Bone marrow (tissue), 2 donors: Measurements from ENCODE around the gene RFWD3.
"Not testable (repeated sequence)": the region's sequence is repeated elsewhere in the genome, so short reads cannot be mapped to it uniquely, and the experiment has no call there.

Experiments used
- DNase-seq, 2 donors: peaks; one replicate each; lab custom pipeline; 2025; lab: John Stamatoyannopoulos, UW

RFWD3 gene

DNA sequence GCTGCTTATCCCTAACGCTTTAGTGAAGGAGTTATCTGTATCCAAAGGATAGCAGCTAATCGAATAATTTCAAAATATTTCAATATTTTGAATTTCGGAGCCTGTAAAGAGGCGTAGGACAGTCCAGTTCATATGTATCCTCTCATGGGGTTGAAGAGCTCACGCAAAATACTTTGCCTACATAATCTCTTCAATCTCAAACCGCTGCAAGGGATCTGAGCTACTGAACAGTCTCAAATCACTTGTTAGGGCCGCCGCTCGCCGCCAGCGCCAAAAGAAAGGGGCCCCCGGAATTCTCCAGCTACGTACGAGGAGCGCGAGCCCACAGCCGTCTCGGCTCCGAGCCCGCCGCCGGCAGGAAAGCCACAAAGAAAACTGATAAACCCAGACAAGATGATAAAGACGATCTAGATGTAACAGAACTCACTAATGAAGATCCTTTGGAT, 601 bp upstream of the RFWD3 start:
- peak in 1 of 2 donors; percentile 34 for DNase-seq

DNA sequence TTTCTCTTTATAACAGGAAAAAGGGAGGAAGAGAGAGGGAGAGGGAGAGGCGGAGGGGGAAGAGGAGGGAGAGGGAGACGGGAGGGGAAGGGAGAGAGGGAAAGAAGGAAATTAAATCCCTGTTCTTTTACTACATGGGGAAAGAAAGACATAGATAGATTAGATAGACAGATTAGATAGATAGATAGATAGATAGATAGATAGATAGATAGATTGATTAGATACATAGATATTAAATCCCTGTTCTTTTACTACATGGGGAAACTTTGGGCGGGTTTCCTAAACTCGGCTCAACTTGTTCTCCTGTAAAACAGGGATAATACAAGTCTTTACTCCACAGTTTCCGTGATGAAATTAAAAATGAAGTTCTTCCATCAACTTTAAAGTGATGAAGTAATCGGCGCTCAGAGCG, 661 bp downstream of the RFWD3 start:
- DNase-seq: no peak

DNA sequence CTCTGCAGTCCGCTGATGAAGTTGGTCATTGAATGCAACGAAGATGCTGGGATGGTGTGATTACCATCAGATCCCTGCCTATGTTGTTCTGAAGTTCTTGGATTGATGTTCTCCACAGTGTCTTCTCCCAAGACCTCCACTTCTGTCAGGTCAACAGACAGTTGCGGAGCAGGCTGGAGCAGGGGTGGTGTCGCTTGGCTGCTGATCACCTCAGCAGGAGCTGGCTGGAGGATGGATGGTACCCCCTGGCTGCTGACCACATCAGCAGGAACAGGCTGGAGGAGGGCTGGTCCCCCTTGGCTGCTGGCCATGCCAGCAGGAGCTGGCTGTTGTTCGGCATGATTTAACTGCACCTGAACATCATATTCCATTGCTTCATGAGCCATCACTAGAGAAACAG, 5.6 kb downstream of the RFWD3 start:
- no peak for DNase-seq

DNA sequence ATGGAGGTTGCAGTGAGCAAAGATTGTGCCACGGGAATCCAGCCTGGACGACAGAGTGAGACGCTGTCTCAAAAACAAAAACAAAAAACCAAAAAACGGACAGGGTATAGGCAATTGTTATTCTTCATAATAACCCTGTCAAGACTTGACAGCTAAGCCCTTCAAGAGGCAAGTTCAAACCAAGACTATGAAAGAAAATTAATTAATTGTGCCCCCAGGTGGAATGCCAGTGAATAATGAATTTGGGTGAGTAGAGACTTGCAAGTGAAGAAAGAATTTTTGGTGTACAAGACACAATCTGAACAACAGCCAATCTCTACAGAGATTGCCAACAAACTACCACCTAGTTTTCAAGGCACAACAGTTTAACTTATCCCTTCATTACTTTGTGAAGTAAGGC, 6.3 kb downstream of the RFWD3 start:
- DNase-seq: no peak

DNA sequence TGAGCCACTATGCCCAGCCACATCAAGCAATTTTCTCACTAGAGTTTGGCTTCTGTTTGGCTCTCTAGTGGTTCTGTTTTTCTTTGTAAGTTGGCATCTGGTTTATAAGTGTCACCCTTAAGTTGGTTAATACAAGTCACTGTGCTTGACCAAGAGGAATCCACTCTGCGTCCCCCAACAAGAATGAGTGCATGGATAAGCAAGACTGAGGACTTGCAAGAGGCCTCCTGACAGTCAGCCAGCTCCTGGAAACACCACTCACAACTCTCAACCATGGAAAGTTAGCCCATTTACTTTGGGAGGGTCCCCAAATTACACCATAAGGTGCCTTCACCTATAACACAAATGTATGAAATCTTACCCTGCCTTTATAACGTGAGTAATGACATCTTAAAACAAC, 7.6 kb downstream of the RFWD3 start:
- no peak for DNase-seq

DNA sequence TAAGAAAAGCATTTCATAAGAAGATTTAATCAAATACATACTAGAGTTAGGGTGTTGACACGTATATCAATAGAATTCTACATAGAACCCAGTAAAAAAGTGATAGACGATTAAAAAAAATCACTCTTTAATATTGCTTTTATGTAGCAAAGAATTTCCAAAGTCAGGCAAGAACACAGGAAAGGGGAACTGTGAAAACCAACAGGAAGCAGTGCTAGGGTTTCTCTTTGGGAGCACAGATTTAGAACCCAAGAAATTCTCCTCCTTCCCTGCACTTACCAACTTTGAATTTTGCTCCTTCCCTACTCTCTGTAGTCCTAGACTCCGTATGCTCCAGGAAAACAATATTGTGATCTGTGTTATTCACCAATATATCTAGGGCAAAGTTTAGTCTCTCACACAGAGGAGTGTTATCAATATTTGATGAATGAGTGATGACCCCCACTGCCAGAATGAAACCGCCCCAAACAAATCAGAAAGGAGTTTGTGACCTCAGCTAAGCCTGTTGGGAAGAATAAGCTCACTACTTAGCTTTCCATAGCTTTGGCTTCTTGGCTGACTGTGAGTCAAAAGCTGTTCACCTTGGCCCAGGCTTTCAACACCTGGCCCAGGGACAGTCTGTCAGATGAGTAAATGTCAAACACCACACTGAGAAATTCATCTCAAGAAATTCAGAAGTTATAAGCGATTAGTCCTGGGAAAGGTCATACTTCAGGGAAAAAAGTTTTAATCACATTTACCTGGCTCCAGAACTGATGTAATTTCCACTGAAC, 8.6 kb downstream of the RFWD3 start:
- DNase-seq: no peak

DNA sequence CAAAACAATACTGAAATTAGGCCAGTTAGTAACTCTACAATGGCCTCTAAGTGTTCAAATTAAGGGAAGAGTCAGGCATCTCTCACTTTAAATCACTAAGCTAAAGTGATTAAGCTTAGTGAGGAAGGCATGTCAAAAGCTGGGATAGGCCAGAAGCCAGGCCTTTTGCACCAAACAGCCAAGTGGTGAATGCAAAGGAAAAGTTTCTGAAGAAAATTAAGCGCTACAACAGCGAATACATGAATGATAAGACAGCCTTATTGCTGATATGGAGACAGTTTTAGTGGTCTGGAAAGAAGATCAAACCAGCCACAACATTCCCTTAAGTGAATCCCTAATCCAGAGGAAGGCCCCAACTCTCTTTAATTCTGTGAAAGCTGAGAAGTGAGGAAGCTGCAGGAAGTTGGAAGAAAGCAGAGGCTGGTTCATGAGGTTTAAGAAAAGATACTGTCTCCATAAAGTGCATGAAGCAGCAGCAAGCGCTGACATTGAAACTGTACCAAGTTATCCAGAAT, 12.1 kb downstream of the RFWD3 start:
- DNase-seq: no peak

DNA sequence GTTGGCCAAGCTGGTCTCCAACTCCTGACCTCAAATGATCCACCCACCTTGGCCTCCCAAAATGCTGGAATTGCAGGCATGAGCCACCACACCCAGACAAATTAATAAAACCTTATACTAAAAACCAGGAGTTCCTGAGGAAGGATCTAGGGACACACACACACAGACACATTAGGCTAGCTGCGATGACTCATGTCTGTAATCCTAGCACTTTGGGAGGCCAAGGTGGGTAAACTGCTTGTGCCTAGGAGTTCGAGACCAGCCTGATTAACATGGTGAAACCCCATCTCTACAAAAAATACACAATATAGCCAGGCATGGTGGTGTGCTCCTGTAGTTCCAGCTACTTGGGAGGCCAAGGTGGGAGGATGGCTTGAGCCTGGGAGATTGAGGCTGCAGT, 13.8 kb downstream of the RFWD3 start:
- not testable (repeated sequence) for DNase-seq

DNA sequence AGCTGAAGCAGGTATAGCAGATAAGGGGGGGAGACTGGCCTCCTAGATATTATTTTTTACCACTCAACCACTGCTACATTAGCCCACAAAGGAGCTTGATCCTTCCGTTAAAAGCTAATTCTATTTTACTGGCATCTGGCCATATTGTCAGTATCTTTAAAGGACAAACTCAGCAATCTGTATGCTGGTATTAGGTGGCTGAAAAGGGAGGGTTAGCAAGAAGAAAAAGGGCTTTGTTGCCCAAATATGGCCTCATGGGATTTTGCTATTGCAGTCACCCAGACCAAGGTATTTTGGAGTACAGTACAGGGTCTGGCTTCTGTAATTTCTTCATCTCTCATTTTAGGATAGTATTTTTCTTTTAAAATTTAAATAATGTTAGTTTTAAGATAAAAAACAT, 14.4 kb downstream of the RFWD3 start:
- no peak for DNase-seq

DNA sequence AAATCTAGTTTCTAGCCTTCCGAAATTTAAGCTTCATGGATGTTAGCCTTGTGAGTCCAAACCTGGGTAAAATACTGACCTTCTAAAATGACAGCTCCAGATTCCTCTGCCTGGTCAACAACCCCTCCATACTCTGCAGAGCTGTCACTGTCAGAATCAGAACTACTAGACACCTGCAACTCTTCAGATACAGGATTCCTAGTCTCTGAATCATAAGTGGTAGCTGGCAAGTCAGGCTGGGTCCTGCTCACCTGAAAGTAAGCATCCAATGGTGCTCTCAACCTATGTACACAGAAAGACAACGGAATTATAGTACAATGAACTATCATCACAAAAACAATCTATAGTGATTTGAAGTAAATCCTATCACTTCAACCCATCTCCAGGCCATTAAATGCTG, 14.8 kb downstream of the RFWD3 start:
- DNase-seq: no peak

DNA sequence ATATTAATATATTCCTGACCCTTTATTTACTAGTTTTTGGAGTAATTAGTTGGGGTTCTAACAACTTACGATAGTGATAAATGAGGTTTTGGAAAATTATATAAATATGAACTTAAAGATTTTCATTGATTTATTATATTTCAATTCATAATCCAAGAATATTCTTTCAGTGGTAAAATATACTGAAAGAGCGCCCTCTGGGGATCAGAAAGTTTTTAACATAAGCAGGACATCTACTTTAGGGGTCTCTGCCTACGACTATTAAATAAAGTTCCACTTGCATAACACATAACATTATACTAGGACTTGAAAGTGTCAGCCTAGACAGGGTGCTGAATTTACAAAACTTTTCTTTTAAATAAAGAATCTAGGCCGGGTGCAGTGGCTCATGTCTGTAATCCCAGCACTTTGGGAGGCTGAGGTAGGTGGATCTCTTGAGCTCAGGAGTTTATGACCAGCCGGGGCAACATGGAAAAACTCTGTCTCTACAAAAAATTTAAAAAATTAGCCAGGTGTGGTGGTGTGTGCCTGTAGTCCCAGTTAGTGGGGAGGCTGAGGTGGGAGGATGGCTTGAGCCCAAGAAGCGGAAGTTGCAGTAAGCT, 15.6 kb downstream of the RFWD3 start:
- DNase-seq: no peak

DNA sequence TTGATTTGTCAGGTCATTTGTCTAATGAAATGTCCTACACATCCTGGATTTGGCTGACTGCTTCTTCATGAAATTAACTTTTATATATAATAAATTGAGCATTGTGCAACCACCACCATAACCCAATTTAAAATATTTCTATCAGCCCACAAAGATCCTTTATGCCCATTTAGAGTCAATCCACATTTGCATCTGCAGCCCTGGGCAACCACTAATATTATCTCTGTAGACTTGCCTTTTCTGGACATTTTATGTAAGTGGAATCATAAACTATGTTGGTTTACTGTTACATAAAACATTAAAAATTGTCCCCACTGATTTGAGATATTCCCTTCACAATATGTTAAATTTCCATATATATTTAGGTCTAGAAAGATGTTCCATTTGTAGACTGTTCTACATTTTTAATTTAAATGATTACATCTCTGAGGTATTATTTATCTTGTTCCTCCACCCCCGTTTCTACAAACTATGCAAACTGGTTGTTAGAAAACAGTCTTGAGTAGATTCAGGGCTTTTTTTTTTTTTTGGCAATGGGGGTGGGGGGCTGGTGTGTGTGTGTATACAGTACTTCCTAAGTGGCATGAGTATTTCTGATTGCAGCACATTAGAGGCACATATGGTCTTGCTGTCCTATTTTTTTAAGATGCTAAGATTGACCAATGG, 16.7 kb downstream of the RFWD3 start:
- no peak for DNase-seq

DNA sequence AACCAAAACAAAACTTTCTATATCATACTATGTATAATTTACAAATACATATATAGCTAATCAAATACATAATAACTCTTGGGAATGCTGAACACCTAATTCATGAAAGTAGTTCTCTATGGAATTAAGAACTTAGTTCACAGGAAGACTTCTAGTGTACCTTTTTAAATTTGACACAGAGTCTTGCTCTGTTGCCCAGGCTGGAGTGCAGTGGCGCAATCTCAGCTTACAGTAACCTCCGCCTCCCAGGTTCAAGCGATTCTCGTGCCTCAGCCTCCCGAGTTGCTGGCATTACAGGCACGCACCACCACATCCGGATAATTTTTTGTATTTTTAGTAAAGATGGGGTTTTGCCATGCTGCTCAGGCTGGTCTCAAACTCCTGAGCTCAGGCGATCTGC, 24.7 kb downstream of the RFWD3 start:
- DNase-seq: no peak

DNA sequence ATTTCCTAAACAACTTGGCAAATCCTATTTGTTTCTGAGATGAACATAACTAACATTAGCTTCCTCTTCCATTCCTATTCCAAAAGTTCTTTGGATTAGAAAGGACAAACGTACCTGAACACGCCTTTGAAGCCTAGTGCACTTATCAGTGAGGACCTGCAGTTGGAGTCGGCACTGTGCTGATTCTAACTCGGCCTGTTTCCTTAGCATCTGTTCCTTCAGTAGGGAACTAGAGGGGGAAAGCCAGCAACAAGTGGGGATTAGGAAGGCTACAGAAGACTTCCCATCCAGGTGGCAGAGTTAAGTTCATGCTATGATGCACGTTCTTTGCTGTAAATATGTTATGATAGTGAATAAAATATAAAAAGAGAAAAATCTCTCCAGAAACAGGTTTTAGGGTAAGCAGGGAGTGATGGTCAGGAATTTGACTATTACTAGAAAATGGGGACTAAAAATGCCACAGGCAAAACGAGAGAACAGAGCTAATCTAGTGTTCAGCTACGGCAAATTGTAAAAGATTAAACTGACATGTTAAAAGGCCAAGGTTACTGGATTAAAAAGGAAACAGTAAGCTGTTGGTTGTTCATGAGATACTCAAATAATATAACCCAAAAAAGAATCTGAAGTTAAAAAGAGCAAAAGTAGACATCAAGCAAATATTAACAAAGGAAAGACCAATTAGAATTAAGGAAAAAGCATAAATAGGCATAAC, 28.8 kb downstream of the RFWD3 start:
- no peak for DNase-seq

DNA sequence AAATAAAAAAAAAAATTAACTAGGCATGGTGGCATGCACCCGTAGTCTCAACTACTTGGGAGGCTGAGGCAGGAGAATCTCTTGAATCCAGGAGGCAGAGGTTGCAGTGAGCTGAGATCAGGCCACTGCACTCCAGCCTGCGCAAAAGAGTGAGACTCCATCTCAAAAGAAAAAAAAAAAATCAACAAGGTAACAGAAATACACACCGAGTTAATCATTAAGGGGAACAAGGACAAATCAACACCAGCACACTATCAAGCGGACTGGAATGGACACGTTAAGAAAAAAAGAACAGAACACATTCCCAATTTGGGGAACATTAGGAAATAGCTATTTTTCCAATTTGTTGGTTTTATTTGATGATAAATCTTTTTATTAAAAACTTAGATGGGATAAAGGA, 31.4 kb downstream of the RFWD3 start:
- DNase-seq: no peak

DNA sequence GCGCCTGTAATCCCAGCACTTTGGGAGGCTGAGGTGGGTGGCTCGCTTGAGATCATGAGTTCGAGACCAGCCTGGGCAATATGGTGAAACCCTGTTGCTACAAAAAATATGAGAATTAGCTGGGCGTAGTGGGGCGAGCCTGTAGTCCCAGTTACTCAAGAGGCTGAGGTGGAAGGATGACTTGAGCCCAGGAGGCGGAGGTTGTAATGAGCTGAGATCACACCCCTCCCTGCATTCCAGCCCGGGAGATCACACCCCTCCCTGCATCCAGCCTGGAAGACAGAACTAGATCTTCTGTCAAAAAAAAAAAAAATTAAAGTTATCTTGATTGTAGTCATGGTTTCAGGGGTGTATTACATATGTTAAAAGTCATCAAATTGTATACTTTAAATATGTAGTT, 33.0 kb downstream of the RFWD3 start:
- no peak for DNase-seq

DNA sequence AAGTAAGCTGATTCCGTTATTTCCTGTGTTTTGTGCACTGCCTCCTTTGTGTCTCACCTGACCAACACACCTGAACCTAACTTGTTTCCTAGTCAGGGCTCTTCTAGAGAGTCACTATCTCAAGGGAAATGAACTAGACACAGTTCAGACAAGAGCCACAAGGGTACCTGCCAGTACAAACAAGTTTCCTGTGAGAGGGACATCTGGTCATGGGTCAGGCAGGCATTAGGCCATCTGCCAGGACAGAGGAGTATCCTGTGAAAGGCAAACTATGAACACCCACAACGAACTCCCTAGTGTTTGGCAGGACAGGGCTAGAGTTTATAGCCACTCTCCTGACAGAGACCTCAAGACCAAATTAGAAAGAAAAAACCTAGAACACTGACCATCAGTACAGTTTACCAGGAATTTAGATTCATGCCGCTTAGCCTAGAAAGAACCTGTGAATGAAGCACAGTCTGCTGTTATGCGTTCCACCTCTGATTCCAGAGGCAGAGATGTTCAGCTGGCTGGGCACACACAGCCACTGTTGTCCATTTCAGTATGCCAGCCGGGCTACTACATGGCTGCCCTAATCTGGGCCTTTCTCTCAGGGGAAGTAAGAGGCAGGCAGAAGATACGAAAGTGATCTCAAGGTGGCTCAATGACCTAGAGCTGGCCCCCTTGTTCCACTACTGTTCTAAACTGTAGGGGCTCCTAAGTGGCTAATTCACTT, 39.0 kb downstream of the RFWD3 start:
- no peak for DNase-seq

DNA sequence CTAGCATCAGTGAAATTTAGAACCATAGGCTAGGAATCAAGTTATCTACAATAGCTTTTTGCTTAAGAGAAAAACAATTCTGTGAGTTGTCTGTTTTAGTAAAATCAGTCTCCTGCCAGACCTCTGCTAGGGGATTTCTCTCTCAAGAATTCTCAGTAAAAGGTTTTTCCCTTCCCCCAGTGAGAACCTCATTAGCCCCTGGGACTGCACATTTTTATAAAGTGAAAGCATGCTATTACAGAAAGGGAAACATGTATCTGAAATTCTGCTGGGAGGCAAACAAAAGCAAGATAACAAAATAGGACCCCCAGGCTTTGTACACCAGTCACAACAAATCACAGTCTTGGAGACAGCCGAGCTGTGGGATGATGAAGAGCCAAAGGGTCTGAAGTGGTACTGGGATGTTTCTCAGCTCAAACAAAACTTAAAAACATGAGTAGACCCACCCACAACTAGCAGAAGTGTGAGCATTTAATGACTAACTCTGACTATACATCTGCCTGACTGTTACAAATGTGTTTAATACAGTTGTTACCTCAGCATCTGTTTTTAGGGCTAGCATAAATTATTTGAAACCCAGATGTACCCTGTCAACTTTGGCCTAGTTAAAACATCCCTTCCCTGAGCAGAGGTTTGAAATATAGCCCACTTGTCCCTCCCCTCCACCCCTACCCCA, 39.8 kb downstream of the RFWD3 start:
- DNase-seq: no peak

DNA sequence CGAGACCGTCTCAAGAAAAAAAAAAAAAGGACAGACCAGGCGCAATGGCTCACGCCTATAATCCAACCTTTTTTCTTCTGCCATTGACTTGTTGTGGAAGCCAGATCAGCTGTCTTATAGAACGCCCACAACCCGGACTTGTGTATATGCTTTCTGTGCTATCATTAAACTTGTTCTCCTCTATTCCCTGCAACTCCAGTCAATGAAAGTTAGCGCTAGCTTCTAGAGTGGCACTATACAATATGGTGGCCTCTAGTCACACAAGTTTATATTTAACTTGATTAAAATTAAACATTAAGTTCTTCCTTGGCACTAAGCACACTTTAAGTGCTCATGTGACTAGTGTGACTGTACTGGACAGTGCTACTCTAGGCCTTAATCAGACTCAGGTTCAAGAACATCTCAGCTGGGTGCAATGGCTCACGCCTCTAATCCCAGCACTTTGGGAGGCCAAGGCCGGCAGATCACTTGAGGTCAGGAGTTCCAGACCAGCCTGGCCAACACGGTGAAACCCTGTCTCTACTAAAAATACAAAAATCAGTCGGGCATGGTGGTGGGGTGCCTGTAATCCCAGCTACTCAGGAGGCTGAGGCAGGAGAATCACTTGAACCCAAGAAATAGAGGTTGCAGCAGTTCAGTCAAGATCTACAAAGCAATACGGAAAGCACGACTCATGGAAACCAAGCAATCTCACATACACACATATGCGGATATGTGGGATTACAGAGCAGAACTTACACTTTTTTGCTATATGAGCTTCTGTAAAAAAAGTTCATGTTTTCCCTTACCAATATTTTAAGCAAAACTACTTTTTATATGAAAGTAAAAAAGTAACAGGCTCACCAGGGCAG, 41.0 kb downstream of the RFWD3 start:
- no peak for DNase-seq

DNA sequence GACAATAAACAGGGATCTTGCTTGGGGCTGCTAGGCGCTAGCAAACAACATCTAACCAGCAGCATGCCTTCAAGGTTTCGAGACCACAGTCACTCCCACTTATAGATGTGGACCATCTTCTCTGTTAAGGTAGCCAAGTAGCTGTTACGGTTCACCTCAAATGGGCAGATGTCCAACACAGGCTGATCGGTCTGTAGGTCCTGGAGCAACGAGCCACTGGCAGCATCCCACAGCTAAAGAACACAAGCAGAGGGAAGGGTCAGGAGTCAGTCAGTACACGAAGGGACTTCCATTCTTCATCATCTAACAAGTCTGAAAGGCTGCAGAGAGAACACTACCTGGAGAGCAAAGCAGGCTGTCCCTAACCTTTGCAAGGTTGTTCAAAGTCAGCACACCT, 42.8 kb downstream of the RFWD3 start:
- no peak for DNase-seq
